K562 (cell line): Measurements from ENCODE around the gene HEXIM1. TPM values are rescaled to one million over a fixed set of nuclear protein-coding genes. Genes with fewer than 3 reads are reported as not detected.

Experiments
- ATAC-seq: fragments of 200-7000 bp; cut with Tn5 transposase; 3 replicates; pipeline ENCODE4 v1.9.1; 2020; ENCODE audit warnings: moderate library complexity
- BruUV-seq: library from RNA; stranded (reverse); fragments of 400-500 nt; replicated peaks from 2 replicates; lab custom pipeline; 2021; lab: Mats Ljungman, UMichigan
- CTCF ChIA-PET: fragments of 300-600 bp; formaldehyde crosslinking; extraction: SDS; loops from one replicate; lab custom pipeline; 2021; ENCODE audit warnings: low intra/inter-chr PET ratio; lab: Yijun Ruan, JAX
- POLR2A ChIA-PET: fragments of 300-600, 350-650 bp; sonication (Branson Sonifier 250); formaldehyde crosslinking; extraction: SDS; loops from one replicate; lab custom pipeline; 2021; ENCODE audit warnings: antibody characterized with exemption, inconsistent platforms; lab: Yijun Ruan, JAX
- DNase-seq, 4 experiments: peaks; one replicate each; pipeline versions ENCODE4 v3.0.0 to v3.0.0-alpha.2; 2011 to 2018; ENCODE audit warnings: low spot score in 3 of 4, mixed read lengths in 3 of 4; ENCODE audit errors: extremely low read depth in 1 of 4
- FAIRE-seq: peaks from 2 replicates; lab custom pipeline; 2011; peaks lifted over from hg19 to GRCh38; lab: Jason Lieb, UNC
- H2AFZ ChIP-seq: 2 replicates; pipeline ENCODE4 v1.6.0; 2011; ENCODE audit warnings: low read depth, low read length, control low read depth, inconsistent platforms
- H3K27ac ChIP-seq: fragments of 200-600 bp; 3 replicates; pipeline ENCODE4 v1.8.0; 2011; ENCODE audit warnings: low read depth, mild to moderate bottlenecking, control low read depth, inconsistent platforms, low read length, moderate library complexity, mixed read lengths; ENCODE audit errors: extremely low read depth
- H3K27me3 ChIP-seq, 2 experiments: fragments of 300-600 bp in 1 of 2; 2 replicates in 1 of 2; 3 replicates in 1 of 2; pipeline versions ENCODE4 v1.6.0 to v1.8.0; 2011; ENCODE audit warnings: inconsistent platforms in 2 of 2, low read length in 2 of 2, mild to moderate bottlenecking in 1 of 2, mixed read lengths in 1 of 2, moderate library complexity in 1 of 2; ENCODE audit not compliant: control insufficient read depth in 2 of 2, insufficient read depth in 2 of 2
- H3K36me3 ChIP-seq: fragments of 300-600 bp; 3 replicates; pipeline ENCODE4 v1.8.0; 2011; ENCODE audit warnings: mild to moderate bottlenecking, low read length, inconsistent platforms; ENCODE audit not compliant: control insufficient read depth, insufficient read depth
- H3K4me1 ChIP-seq, 2 experiments: fragments of 200-600 bp in 1 of 2; replicated peaks in 1 of 2; 2 replicates in 1 of 2; 3 replicates in 1 of 2; pipeline versions ENCODE4 v1.5.1 to v1.8.0; 2011; ENCODE audit warnings: inconsistent platforms in 2 of 2, low read length in 2 of 2, mild to moderate bottlenecking in 1 of 2, mixed read lengths in 1 of 2, moderate library complexity in 1 of 2; ENCODE audit not compliant: control insufficient read depth in 2 of 2, insufficient read depth in 2 of 2
- H3K4me2 ChIP-seq: 2 replicates; pipeline ENCODE4 v1.6.1; 2011; ENCODE audit warnings: low read length, control low read depth, inconsistent platforms, mixed read lengths; ENCODE audit not compliant: insufficient read depth
- H3K4me3 ChIP-seq: fragments of 200-600 bp; sonication (generic), shearing (Covaris generic); 2 replicates; pipeline ENCODE4 v1.5.1; 2016; ENCODE audit warnings: control low read depth, inconsistent platforms
- H3K79me2 ChIP-seq: fragments of 200-600 bp; 3 replicates; pipeline ENCODE4 v1.8.0; 2011; ENCODE audit warnings: low read length, inconsistent platforms; ENCODE audit not compliant: control insufficient read depth, insufficient read depth
- H3K9ac ChIP-seq, 2 experiments: 2 replicates each; pipeline versions ENCODE4 v1.6.0 to v1.6.1; 2011; ENCODE audit warnings: low read depth in 2 of 2, low read length in 2 of 2, control low read depth in 1 of 2, inconsistent platforms in 1 of 2, mild to moderate bottlenecking in 1 of 2, mixed read lengths in 1 of 2; ENCODE audit not compliant: insufficient read depth in 1 of 2
- H3K9me1 ChIP-seq: one replicate; pipeline ENCODE4 v1.6.0; 2011; ENCODE audit warnings: inconsistent platforms, mild to moderate bottlenecking, low read length, moderate library complexity; ENCODE audit not compliant: control insufficient read depth, insufficient read depth
- H3K9me3 ChIP-seq: replicated peaks from 2 replicates; pipeline ENCODE4 v1.5.1; 2011; ENCODE audit warnings: low read depth, low read length, inconsistent platforms; ENCODE audit not compliant: control insufficient read depth, insufficient read depth
- H4K20me1 ChIP-seq: replicated peaks from 2 replicates; pipeline ENCODE4 v1.6.1; 2011; ENCODE audit warnings: low read length, inconsistent platforms, mixed read lengths; ENCODE audit not compliant: control insufficient read depth, insufficient read depth
- CBFA2T3 ChIP-seq: fragments of 450-650 bp; IDR thresholded peaks from 2 replicates; pipeline ENCODE4 v1.6.1; 2017
- CHD1 ChIP-seq: fragments of 200-600 bp; sonication (generic); IDR thresholded peaks from one replicate; pipeline ENCODE4 v1.6.1; 2012; ENCODE audit warnings: mild to moderate bottlenecking, moderate library complexity, low read length, inconsistent platforms
- CHD2 ChIP-seq: IDR thresholded peaks from 2 replicates; pipeline ENCODE4 v1.6.1; 2011; ENCODE audit warnings: low read depth, low read length
- DIDO1 ChIP-seq: fragments of 450-650 bp; IDR thresholded peaks from 2 replicates; pipeline ENCODE4 v1.6.1; 2016; ENCODE audit warnings: low read depth, missing biosample characterization, missing genetic modification characterization
- DPF2 ChIP-seq: fragments of 450-650 bp; IDR thresholded peaks from 2 replicates; pipeline ENCODE4 v1.6.1; 2016
- KLF10 ChIP-seq: fragments of 250-450 bp; sonication (Bioruptor Pico); IDR thresholded peaks from 2 replicates; pipeline ENCODE4 v1.6.1; 2021; ENCODE audit warnings: matching md5 sums
- MAFG ChIP-seq: fragments of 450-650 bp; conservative IDR thresholded peaks from 2 replicates; pipeline ENCODE4 v1.6.1; 2016; ENCODE audit warnings: missing genetic modification characterization, missing compliant biosample characterization
- MIER1 ChIP-seq: fragments of 450-650 bp; IDR thresholded peaks from 2 replicates; pipeline ENCODE4 v1.6.1; 2016; ENCODE audit warnings: antibody characterized with exemption, mild to moderate bottlenecking, low read depth
- PHB2 ChIP-seq: fragments of 450-650 bp; IDR thresholded peaks from 2 replicates; pipeline ENCODE4 v1.6.1; 2017; ENCODE audit warnings: low read depth
- SMAD1 ChIP-seq: fragments of 150-350 bp; IDR thresholded peaks from 2 replicates; pipeline ENCODE4 v1.6.1; 2014; ENCODE audit warnings: low read length, low read depth; ENCODE audit not compliant: partially characterized antibody
- STAT5A ChIP-seq: IDR thresholded peaks from 2 replicates; pipeline ENCODE4 v1.6.1; 2012; ENCODE audit warnings: low read length, inconsistent platforms, borderline replicate concordance
- ZNF263 ChIP-seq: sonication (generic); formaldehyde crosslinking; IDR thresholded peaks from 2 replicates; pipeline ENCODE4 v1.8.0; 2022; ENCODE audit warnings: mild to moderate bottlenecking, missing genetic modification reagents, borderline replicate concordance
- ZNF507 ChIP-seq: conservative IDR thresholded peaks from 2 replicates; pipeline ENCODE4 v1.6.1; 2017; ENCODE audit warnings: missing genetic modification characterization, missing compliant biosample characterization
- ZNF764 ChIP-seq: fragments of 250-450 bp; sonication (Bioruptor Pico); IDR thresholded peaks from 2 replicates; pipeline ENCODE4 v1.4.0; 2020; ENCODE audit warnings: low read depth, mild to moderate bottlenecking, moderate library complexity
- WGBS: fragments of 100-300 bp; shearing (Covaris generic); methylation state at CpG from one replicate; pipeline ENCODE4 v1.1.6; 2016; ENCODE audit warnings: low coverage, mixed read lengths; ENCODE audit not compliant: insufficient coverage; ENCODE audit errors: missing lambda C conversion rate; 5-methylcytosine and 5-hydroxymethylcytosine counted together
- in situ Hi-C: fragments of 300-500 bp; cut with MboI; formaldehyde crosslinking; loops from 4 replicates; pipeline ENCODE4 v1.15.0; 2018; ENCODE audit warnings: inconsistent platforms, mixed read lengths
- intact Hi-C: fragments of 100-400 bp; cut with micrococcal nuclease; formaldehyde crosslinking; loops from 2 replicates; pipeline ENCODE4 v1.14.2; 2022
- polyA plus RNA-seq, 8 experiments: library from polyadenylated mRNA; depleted of rRNA in 4 of 8; stranded (reverse) in 5 of 8; unstranded in 3 of 8; fragments of >200 nt; fragmentation: Nextera tagmentation in 2 of 8; fragmentation: Illumina TruSeq in 1 of 8; extraction: Ambion mirVana in 2 of 8; extraction: Trizol in 1 of 8; gene quantifications; 2 replicates each; pipeline versions ENCODE4 v1.2.1 to v1.2.3, GENCODE V29; 2011 to 2014; ENCODE audit warnings: inconsistent platforms in 1 of 8, missing spikeins in 1 of 8
- total RNA-seq, 7 experiments: library from RNA; depleted of rRNA in 6 of 7; stranded (reverse); fragments of >200 nt in 6 of 7; fragmentation: Illumina TruSeq in 2 of 7; extraction: Trizol in 2 of 7; gene quantifications; 2 replicates each; pipeline versions ENCODE4 v1.2.1 to v1.2.3, GENCODE V29; 2011 to 2021; ENCODE audit warnings: low replicate concordance in 1 of 7
- TF ChIP-seq, protein P1 (sequence below), 3 experiments: fragments of 200-800 bp in 1 of 3; sonication (Bioruptor generic) in 1 of 3; sonication (generic) in 1 of 3; formaldehyde crosslinking in 1 of 3; IDR thresholded peaks; 2 replicates each; pipeline versions ENCODE4 v1.6.1 to v1.8.0; 2016 to 2022; ENCODE audit warnings: mild to moderate bottlenecking in 2 of 3, missing compliant biosample characterization in 2 of 3, missing genetic modification characterization in 2 of 3, missing genetic modification reagents in 1 of 3

HEXIM1 gene
- total and polyA plus RNA-seq, 9 of the 15 experiments (the other 6 are each of a cell fraction or from before 2014, with no cell fraction given), result 1.4 to 28.3 (median 9.1) TPM

GRCh38 chr17:45155483-45155882, 7.2 kb downstream of the HEXIM1 start:
- in situ Hi-C loops, result no loop called here
- DNase-seq, result no peak
- H3K79me2 ChIP-seq, result peaks cover 44% of the 10 kb centered on the region
- H4K20me1 ChIP-seq, result no peaks in the 10 kb centered on the region
- no peaks in the 10 kb centered on the region for H3K27me3 ChIP-seq
- H3K9me3 ChIP-seq, result no peaks in the 10 kb centered on the region
- BruUV-seq, result no TSS peak
- peak overlapping the region; percentile 45; the same call in 2 of the 3 replicates for H3K27ac ChIP-seq
- ATAC-seq, result no peak
- no peak overlapping the region for H2AFZ ChIP-seq
- no peak overlapping the region for H3K4me3 ChIP-seq
- H3K9ac ChIP-seq, result peak overlapping the region; percentile 1 to 11; a peak in 1 of 4 replicates
- H3K4me1 ChIP-seq, result peaks cover 21 to 33% of the 10 kb centered on the region in 2 experiments
- FAIRE-seq, result no peak
- peaks cover 8% of the 10 kb centered on the region; the same call in 2 of the 3 replicates for H3K36me3 ChIP-seq
- H3K9me1 ChIP-seq, result no peaks in the 10 kb centered on the region
- intact Hi-C loops, result no loop called here
- no peak for TF ChIP-seq MAFG
- 0 out of 2 replicates have a peak, but pooled peaks have one; percentile 22 for TF ChIP-seq DPF2
- H3K4me2 ChIP-seq, result no peak overlapping the region
- WGBS, result 78% methylated on average over 2 of the region's 2 CpGs
- POLR2A ChIA-PET, result interaction anchor here (0.6 to 0.7 kb wide), 2 partner anchors 206 to 744 kb away, joined by 3 read pairs; no protein-coding TSS in a partner anchor
- CTCF ChIA-PET, result no interaction called here

GRCh38 chr17:45156242-45156641, 8.0 kb downstream of the HEXIM1 start:
- Histone ChIP-seq H3K4me3 (no peak overlapping the region), H3K27ac (no peak overlapping the region), H3K9ac (no peak overlapping the region), H4K20me1 (no peaks in the 10 kb centered on the region), H3K79me2 (peaks cover 44% of the 10 kb centered on the region), H3K9me1 (no peaks in the 10 kb centered on the region), H3K9me3 (no peaks in the 10 kb centered on the region), H3K4me2 (no peak overlapping the region), H2AFZ (no peak overlapping the region), H3K36me3 (peaks cover 5% of the 10 kb centered on the region; the same call in 2 of the 3 replicates), H3K4me1 (peaks cover 26 to 32% of the 10 kb centered on the region in 2 experiments), H3K27me3 (no peaks in the 10 kb centered on the region)
- intact Hi-C loops, result no loop called here
- in situ Hi-C loops, result no loop called here
- BruUV-seq, result no TSS peak
- DNase-seq (no peak), FAIRE-seq (no peak), ATAC-seq (no peak)
- CTCF ChIA-PET, result no interaction called here
- TF ChIP-seq SMAD1 (no peak), PHB2 (no peak), ZNF507 (tag) (no peak), STAT5A (no peak), CBFA2T3 (no peak), ZNF764 (CRISPR knock-in tag) (no peak), CHD1 (no peak), ZNF263 (CRISPR knock-in tag) (no peak), DIDO1 (no peak), CHD2 (no peak), MIER1 (no peak), KLF10 (CRISPR knock-in tag) (no peak)
- TF ChIP-seq, protein P1, sequence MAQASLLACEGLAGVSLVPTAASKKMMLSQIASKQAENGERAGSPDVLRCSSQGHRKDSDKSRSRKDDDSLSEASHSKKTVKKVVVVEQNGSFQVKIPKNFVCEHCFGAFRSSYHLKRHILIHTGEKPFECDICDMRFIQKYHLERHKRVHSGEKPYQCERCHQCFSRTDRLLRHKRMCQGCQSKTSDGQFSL (CRISPR knock-in tag; IDR thresholded peaks at IDR 0.05), result no peak
- TF ChIP-seq, protein P1 (tag; IDR thresholded peaks at IDR 0.05), result no peak
- POLR2A ChIA-PET, result interaction anchor here (0.7 to 9.6 kb wide), 2 partner anchors 8 to 743 kb away, joined by 3 to 497 read pairs; partner anchors contain the start of gene HEXIM1
- 87% methylated on average over 3 of the region's 3 CpGs for WGBS
